ENCODE results near the gene ERC2.

Gene ERC2

DNA sequence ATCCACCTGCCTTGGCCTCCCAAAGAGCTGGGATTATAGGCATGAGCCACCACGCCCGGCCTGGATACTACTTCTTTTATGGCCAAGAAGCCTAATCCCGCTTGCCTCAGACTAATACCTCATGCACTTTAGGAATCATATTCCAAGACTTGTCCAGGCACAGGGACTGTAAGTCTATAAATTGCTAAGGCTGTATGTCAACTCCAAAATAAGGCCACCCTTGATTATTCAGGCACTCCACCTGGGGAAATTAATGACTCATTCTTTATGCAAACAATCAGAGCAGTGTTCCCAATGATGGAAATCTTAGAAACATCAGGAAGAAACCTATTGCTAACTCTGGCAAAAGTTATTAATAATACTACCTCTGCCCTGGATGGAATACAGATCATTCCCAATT is 98.4 kb downstream of the ERC2 start:
- ATAC-seq (ENCODE audit: low read depth) = no peak
- no peak overlapping the region for H3K4me3 Mint-ChIP-seq
- no peaks in the 10 kb centered on the region for H3K36me3 Mint-ChIP-seq
- H3K27ac Mint-ChIP-seq = no peak overlapping the region
- no peaks in the 10 kb centered on the region for H3K9me3 Mint-ChIP-seq
- DNase-seq (ENCODE audit: low spot score in 2 of 2) = no peak
- peaks cover 2% of the 10 kb centered on the region for H3K27me3 Mint-ChIP-seq
- H3K4me1 Mint-ChIP-seq = no peaks in the 10 kb centered on the region

DNA sequence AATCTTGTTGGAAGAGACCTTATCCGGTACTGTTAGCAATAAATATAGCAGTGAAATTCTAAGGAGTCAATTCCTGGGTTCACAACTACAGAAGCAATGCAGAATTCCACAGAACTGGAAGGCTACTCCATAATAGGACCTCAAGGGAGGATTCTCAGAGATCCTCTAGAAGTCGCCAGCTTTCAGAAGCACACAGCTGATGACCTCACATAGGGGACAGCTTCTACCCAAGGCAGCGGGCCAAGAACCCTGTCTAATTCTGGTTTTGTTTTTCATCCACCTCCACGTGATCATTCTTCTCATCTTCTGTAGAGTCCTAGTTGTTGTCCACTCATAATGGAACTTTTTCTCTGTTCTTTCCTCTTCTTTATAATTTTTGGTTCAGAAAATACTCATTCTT is 99.4 kb downstream of the ERC2 start:
- ATAC-seq (ENCODE audit: low read depth) (no peak), DNase-seq (ENCODE audit: low spot score in 2 of 2) (no peak)
- Mint-ChIP-seq H3K9me3 (no peaks in the 10 kb centered on the region), H3K27ac (no peak overlapping the region), H3K4me1 (no peaks in the 10 kb centered on the region), H3K36me3 (no peaks in the 10 kb centered on the region), H3K4me3 (no peak overlapping the region), H3K27me3 (peaks cover 2% of the 10 kb centered on the region)

DNA sequence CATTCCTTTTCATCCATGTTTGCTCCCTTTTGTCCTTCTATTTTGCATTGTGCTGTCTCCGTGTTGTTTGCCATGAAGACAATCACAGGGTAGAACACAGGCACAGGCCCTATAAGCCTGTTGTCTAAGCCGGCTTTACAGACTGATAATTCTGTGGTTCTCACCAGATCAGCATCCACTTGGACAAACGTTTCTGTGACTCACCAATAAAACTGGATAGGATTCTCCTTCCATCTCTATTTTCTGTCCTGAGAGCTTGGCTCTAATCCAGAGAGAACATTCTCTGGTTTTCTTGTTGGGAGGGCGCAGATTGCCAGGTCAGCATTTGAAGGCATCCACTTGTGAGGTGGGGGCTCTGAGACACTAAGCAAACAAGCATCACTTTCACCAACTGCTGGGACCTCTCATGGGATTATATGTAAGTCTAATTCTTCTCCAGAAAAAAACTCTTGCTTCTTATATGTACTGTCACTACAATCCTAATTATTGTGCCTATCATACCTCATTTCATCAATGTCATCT is 101.6 kb downstream of the ERC2 start:
- Mint-ChIP-seq H3K4me1 (no peaks in the 10 kb centered on the region), H3K4me3 (no peak overlapping the region), H3K36me3 (no peaks in the 10 kb centered on the region), H3K27ac (no peak overlapping the region), H3K27me3 (peaks cover 4% of the 10 kb centered on the region), H3K9me3 (no peaks in the 10 kb centered on the region)
- no peak for ATAC-seq (ENCODE audit: low read depth)
- DNase-seq (ENCODE audit: low spot score in 2 of 2) = no peak

DNA sequence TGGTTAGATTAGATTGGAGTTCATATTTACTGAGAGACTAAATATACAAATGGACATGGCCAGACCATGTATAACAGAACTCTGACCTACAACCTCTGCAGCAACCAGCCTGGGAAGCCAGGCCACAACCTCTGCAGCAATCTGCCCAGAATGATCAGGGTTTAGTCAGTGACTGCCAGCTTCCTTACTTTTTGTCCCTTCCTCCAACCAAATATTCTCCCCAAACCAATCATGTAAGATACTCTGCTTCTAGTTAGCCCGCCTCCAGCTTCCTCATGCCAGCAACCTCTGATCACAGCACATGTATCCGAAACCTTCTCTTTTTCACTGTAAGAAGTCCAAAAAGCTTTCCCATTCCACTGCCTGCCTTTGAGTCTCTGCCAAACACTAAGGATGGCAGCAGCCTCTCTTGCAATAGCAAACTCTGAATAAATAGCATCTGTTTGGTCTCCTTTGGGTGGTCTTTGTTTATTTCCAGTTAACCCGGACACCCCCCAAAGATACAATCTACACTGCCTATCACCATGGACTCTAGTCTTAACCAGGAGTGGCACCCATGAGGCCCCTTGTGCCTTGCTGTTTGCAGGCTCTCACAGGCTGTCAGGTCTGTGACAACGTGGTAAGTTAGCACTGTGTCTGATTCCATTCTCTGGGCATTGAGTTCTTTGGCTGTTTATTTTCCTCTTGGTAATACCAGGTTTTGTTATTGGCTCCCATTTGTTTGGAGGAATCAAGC is 102.2 kb downstream of the ERC2 start:
- no peak for ATAC-seq (ENCODE audit: low read depth)
- peaks cover 7% of the 10 kb centered on the region for H3K27me3 Mint-ChIP-seq
- H3K36me3 Mint-ChIP-seq = no peaks in the 10 kb centered on the region
- no peak for DNase-seq (ENCODE audit: low spot score in 2 of 2)
- no peaks in the 10 kb centered on the region for H3K4me1 Mint-ChIP-seq
- H3K27ac Mint-ChIP-seq = no peak overlapping the region
- no peak overlapping the region for H3K4me3 Mint-ChIP-seq
- H3K9me3 Mint-ChIP-seq = no peaks in the 10 kb centered on the region

DNA sequence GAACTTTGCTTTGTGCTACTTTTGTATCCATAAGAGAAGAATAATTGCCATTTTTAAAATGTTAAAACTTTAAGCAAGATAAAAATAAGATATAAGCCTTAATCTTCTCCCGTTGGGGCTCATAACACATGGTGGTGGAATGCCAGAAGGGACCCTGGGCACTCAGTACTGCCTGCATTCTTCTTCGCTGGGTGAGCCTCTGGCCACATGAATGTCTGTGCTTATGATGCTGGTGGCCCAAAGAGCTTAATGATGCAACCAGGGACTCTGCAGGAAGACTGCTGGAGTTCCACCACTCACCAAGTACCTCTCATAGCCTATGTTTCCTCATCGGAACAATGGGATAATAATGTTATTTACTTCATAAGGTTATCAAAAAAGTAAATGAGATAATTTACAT is 103.6 kb downstream of the ERC2 start:
- Mint-ChIP-seq H3K27me3 (peaks cover 9% of the 10 kb centered on the region), H3K4me1 (no peaks in the 10 kb centered on the region), H3K9me3 (peaks cover 1% of the 10 kb centered on the region)

DNA sequence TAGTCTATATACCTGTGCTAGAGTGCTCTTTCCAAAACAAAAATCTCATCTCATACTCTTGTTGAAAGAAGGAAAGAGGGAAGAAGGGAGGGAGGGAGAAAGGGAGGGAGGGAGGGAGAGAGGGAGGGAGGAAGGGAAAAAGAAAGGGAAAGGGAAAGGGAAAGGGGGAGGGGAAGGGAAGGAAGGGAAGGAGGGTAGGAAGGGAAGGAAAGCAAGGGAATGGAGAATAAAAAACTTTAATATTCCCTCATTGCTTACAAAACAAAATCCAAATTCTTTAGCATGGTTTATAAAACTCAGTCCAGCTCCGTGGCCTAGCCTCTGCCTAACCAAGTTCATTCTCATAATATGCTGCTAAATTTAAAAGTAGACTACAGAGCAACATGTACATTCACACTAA is 104.5 kb downstream of the ERC2 start:
- H3K4me3 Mint-ChIP-seq = no peak overlapping the region
- peaks cover 9% of the 10 kb centered on the region for H3K27me3 Mint-ChIP-seq
- peaks cover 1% of the 10 kb centered on the region for H3K9me3 Mint-ChIP-seq
- no peaks in the 10 kb centered on the region for H3K4me1 Mint-ChIP-seq
- ATAC-seq (ENCODE audit: low read depth) = no peak
- DNase-seq (ENCODE audit: low spot score in 2 of 2) = no peak
- H3K36me3 Mint-ChIP-seq = no peaks in the 10 kb centered on the region
- H3K27ac Mint-ChIP-seq = no peak overlapping the region

More for the DNA sequence above, 103.6 kb downstream of the ERC2 start:
- no peak for ATAC-seq (ENCODE audit: low read depth)
- DNase-seq (ENCODE audit: low spot score in 2 of 2) = no peak
- no peak overlapping the region for H3K4me3 Mint-ChIP-seq
- no peak overlapping the region for H3K27ac Mint-ChIP-seq
- no peaks in the 10 kb centered on the region for H3K36me3 Mint-ChIP-seq

DNA sequence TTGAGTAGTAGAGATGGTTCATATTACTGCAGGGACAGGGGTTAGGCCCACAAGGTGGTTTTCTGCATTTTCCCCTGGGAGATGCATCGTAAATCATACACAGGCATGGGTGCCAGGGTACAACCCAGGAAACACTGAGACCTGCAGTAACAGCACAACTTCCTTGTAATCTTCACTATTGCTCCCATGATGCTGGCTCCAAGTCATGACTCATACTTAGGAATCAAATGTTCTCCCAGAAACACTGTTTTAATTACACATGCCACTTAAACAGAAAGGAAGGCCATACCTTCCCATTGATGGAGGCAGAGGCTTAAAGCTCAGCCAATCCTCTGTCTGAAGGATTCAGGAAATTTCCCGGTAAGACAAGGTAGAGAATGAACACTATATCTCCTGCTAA is 106.5 kb downstream of the ERC2 start:
- peaks cover 1% of the 10 kb centered on the region for H3K9me3 Mint-ChIP-seq
- H3K27me3 Mint-ChIP-seq = peaks cover 9% of the 10 kb centered on the region
- H3K27ac Mint-ChIP-seq = no peak overlapping the region
- no peak overlapping the region for H3K4me3 Mint-ChIP-seq
- no peak for DNase-seq (ENCODE audit: low spot score in 2 of 2)
- no peak for ATAC-seq (ENCODE audit: low read depth)
- H3K36me3 Mint-ChIP-seq = no peaks in the 10 kb centered on the region
- no peaks in the 10 kb centered on the region for H3K4me1 Mint-ChIP-seq

DNA sequence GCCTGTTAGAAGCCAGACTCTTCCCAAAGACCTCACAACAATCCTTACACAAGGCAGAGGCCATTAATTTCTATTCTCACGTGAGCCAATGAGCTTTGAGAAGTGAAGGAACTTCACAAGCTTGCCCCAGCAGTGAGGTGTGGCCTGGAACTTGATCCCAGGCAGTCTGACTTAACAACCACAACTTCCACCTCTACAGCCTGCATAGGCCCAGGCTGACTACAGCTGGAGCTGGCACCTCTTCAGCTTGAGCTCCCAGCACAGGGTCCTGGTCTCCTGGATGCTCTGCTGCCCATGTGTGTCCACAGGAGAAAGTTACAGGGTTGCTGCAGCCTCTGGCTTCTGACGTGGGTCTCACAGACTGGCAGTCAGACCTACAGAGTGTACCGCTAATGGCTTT is 111.0 kb downstream of the ERC2 start:
- ATAC-seq (ENCODE audit: low read depth) (no peak), DNase-seq (ENCODE audit: low spot score in 2 of 2) (no peak)
- H3K27me3 Mint-ChIP-seq = peaks cover 8% of the 10 kb centered on the region
- H3K27ac Mint-ChIP-seq = no peak overlapping the region
- H3K9me3 Mint-ChIP-seq = peaks cover 1% of the 10 kb centered on the region
- no peaks in the 10 kb centered on the region for H3K4me1 Mint-ChIP-seq
- no peaks in the 10 kb centered on the region for H3K36me3 Mint-ChIP-seq
- no peak overlapping the region for H3K4me3 Mint-ChIP-seq

DNA sequence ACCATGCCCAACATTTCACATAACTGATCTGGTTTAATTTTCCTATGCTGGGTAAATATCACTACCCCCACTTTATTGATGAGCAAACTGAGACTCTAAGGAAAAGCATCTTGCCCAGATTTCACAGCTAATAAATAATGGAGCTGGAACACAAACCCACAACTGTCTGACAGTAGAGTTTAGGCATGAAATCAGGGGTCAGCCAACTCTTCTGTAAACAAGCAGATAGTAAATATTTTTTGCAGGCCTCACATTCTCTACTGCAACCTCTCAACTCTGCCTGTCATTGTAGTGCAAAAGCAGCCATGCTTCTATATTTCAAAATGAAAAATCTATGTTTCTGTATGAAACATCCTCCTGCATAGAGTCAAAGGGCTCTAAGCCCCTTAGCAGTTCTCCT is 111.5 kb downstream of the ERC2 start:
- no peak for DNase-seq (ENCODE audit: low spot score in 2 of 2)
- Mint-ChIP-seq H3K36me3 (no peaks in the 10 kb centered on the region), H3K9me3 (peaks cover 1% of the 10 kb centered on the region), H3K27me3 (peaks cover 6% of the 10 kb centered on the region), H3K4me3 (no peak overlapping the region), H3K27ac (no peak overlapping the region), H3K4me1 (no peaks in the 10 kb centered on the region)
- no peak for ATAC-seq (ENCODE audit: low read depth)

DNA sequence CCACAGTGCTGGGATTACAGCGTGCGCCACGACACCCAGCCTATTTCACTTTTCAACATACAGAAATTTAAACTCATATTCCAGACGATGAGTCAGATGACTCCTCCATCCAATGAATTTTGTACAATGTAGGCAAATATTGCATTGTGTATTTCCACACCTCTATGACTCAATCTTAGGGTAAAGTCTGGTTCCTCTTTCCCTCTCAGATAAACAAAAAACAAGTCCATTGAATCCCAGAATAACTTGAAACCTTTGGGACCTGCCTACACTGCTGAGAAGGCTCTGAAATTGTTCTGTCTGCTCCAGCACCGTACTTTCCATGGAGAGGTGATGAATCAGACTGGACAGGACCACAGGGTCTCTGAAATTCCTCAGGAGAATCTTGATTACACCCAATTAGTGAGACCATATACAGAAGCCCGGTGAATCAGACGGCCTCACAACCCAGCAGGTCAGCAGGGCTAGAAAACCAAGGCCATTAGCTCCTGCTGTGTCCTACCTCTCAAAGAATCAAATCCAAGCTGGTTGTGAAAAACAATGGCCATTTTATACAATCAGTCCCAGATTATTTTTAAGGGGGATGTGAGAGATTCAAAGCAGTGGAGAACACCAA is 112.6 kb downstream of the ERC2 start:
- Mint-ChIP-seq H3K36me3 (no peaks in the 10 kb centered on the region), H3K4me1 (no peaks in the 10 kb centered on the region), H3K4me3 (no peak overlapping the region), H3K27me3 (no peaks in the 10 kb centered on the region), H3K9me3 (peaks cover 1% of the 10 kb centered on the region), H3K27ac (no peak overlapping the region)
- no peak for DNase-seq (ENCODE audit: low spot score in 2 of 2)
- no peak for ATAC-seq (ENCODE audit: low read depth)

DNA sequence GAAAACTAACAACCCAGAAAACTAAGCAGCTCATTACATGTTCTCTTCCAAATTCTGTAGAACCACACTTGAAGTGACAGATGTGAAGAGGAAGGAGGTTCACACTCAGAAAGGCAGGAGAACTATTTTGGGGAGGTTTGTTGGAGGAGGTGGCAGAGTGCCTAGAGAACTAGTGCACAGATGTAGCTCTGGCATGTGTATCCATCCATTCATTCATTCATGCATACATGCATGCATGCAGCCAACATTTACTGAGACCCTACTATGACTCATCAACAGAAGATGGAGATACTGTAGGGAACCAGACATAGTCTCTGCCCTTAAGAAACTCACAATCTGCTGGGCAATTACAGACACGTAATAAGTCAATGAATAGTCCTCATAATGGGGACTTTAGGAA is 116.7 kb downstream of the ERC2 start:
- H3K27me3 Mint-ChIP-seq = peaks cover 2% of the 10 kb centered on the region
- DNase-seq (ENCODE audit: low spot score in 2 of 2) (no peak), ATAC-seq (ENCODE audit: low read depth) (no peak)
- H3K36me3 Mint-ChIP-seq = no peaks in the 10 kb centered on the region
- H3K27ac Mint-ChIP-seq = no peak overlapping the region
- no peaks in the 10 kb centered on the region for H3K4me1 Mint-ChIP-seq
- no peak overlapping the region for H3K4me3 Mint-ChIP-seq
- no peaks in the 10 kb centered on the region for H3K9me3 Mint-ChIP-seq

DNA sequence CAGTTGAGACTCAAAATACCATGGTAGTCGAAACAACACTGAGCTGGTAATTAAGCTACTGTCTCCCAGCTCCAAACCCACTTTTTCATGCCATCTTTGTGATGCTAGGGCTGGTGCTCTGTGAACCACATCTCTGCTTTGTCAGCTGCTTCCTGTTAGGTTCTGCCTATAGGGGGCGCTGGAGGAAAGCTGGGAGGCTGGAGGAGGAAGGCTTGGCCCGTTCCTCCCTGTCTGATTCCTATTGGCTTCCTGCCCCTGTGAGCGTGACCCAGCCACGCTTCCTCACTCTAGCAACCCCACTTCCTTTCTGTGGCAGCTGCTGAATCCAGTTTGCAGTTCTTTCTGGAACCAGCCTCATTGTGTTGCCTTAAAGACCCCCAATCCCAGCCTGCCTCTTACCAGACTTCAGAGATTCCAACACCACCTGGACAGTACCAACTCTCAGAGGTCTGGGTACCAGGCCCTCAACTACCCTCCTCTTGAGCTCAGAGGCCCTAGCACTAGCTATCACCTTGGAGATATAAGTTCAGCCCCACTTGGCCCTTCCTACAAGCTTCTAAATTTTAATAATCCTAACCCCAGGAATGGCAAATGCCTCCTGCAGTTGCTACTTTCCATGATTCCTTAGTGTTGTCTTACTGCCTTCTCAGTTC is 120.9 kb downstream of the ERC2 start:
- H3K36me3 Mint-ChIP-seq = no peaks in the 10 kb centered on the region
- DNase-seq (ENCODE audit: low spot score in 2 of 2) = no peak
- no peak overlapping the region for H3K4me3 Mint-ChIP-seq
- H3K4me1 Mint-ChIP-seq = no peaks in the 10 kb centered on the region
- no peak for ATAC-seq (ENCODE audit: low read depth)
- no peak overlapping the region for H3K27ac Mint-ChIP-seq
- H3K27me3 Mint-ChIP-seq = peaks cover 10% of the 10 kb centered on the region
- H3K9me3 Mint-ChIP-seq = no peaks in the 10 kb centered on the region

DNA sequence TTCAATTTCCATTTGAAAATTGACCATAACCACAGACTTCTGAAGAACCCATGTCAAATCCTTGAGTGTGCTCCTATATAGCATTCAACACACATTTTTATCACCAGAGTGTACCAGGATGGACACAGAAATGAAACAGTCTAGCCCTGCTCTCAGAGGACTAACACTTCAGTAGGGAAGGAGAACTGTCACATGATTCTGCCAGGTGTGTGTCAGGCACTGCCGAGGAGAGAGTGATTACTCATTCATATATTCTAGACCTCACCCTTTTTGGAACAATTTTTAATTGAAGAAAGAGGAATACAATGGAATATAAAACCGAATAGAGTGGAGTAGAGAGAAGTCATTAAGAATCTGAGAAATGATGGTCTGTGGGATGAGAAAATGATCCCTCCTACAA is 125.8 kb downstream of the ERC2 start:
- Mint-ChIP-seq H3K27me3 (peaks cover 10% of the 10 kb centered on the region), H3K4me1 (no peaks in the 10 kb centered on the region), H3K9me3 (no peaks in the 10 kb centered on the region), H3K4me3 (no peak overlapping the region), H3K27ac (no peak overlapping the region), H3K36me3 (no peaks in the 10 kb centered on the region)
- DNase-seq (ENCODE audit: low spot score in 2 of 2) (no peak), ATAC-seq (ENCODE audit: low read depth) (no peak)

DNA sequence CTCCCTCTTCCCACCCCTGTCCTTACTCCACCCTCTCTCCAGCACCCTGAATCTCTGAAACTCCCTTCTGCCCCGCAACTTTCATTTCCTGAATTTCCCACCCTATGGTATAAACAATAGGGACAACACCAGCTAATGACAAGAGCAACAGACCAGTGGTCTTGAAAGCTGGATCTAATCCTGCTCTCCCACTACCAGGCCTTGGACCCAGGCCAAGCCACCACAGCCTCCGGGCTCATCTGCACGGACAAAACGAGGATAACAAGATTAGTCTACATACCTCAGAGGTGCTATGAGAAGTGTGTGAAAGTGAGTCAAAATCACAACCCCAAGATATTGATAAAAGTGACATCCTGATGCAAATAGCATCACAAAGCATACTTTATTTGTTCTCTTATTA is 128.6 kb downstream of the ERC2 start:
- H3K9me3 Mint-ChIP-seq = no peaks in the 10 kb centered on the region
- DNase-seq (ENCODE audit: low spot score in 2 of 2) (no peak), ATAC-seq (ENCODE audit: low read depth) (no peak)
- H3K27ac Mint-ChIP-seq = no peak overlapping the region
- H3K27me3 Mint-ChIP-seq = peaks cover 7% of the 10 kb centered on the region
- no peaks in the 10 kb centered on the region for H3K36me3 Mint-ChIP-seq
- no peak overlapping the region for H3K4me3 Mint-ChIP-seq
- H3K4me1 Mint-ChIP-seq = no peaks in the 10 kb centered on the region
